Measurements from ENCODE around the gene CKAP2L.

- TF ChIP-seq CTCF (IDR thresholded peaks at IDR 0.05) (no peak), EP300 (IDR thresholded peaks at IDR 0.05) (no peak), POLR2A (IDR thresholded peaks at IDR 0.05) (no peak)
Measured at GRCh38 chr2:112757265-112757664, 7.1 kb downstream of the CKAP2L start.
